ENCODE results near the gene FGD6. TPM values are rescaled to one million over a fixed set of nuclear protein-coding genes. Genes with fewer than 3 reads are reported as not detected.

The FGD6 gene
- total and polyA plus RNA-seq, 2 of the 4 experiments (the other 2 are of a cell fraction) = 2.6 to 9.5 TPM

- Histone ChIP-seq H2BK20ac (ENCODE audit: low read depth, low read length) (peak overlapping the region; percentile 73), H3K4me2 (ENCODE audit: low read depth, low read length) (peak overlapping the region; percentile 85), H4K20me1 (ENCODE audit: insufficient read depth, low read length) (no peaks in the 10 kb centered on the region), H3K4me3 (ENCODE audit: insufficient read depth, low read depth, low read length) (no peak overlapping the region), H3K36me3 (ENCODE audit: control insufficient read depth, insufficient read depth, low read length) (no peaks in the 10 kb centered on the region), H3K56ac (ENCODE audit: extremely low read depth, insufficient read depth, low read length) (peak overlapping the region; percentile 75), H3K27ac (ENCODE audit: insufficient read depth, low read length) (peak overlapping the region; percentile 98), H2AFZ (replicated peaks; ENCODE audit: low read length, poor library complexity) (peak overlapping the region; percentile 54), H3K9ac (ENCODE audit: low read depth, low read length) (peak overlapping the region; percentile 81), H2BK120ac (ENCODE audit: low read depth, low read length) (peak overlapping the region; percentile 96), H3K9me1 (ENCODE audit: insufficient read depth, low read length) (peaks cover 11% of the 10 kb centered on the region), H4K8ac (ENCODE audit: low read depth in 2 of 2, low read length in 2 of 2) (peak overlapping the region; percentile 13 to 95; a peak in 3 of 4 replicates), H3K4me1 (ENCODE audit: control insufficient read depth, insufficient read depth, low read length) (peaks cover 22% of the 10 kb centered on the region), H3K9me3 (ENCODE audit: control insufficient read depth, insufficient read depth, low read length) (no peaks in the 10 kb centered on the region), H3K14ac (replicated peaks; ENCODE audit: low read depth, low read length) (peak overlapping the region; percentile 88), H4K91ac (ENCODE audit: insufficient read depth, low read depth, low read length) (peak overlapping the region; percentile 78; the same call in 1 of the 2 replicates), H3K18ac (ENCODE audit: low read depth, low read length) (peak overlapping the region; percentile 95), H2AK5ac (ENCODE audit: low read depth, low read length) (no peak overlapping the region), H3K27me3 (ENCODE audit: control insufficient read depth, insufficient read depth, low read length) (no peaks in the 10 kb centered on the region), H3K4ac (ENCODE audit: low read depth, low read length) (peak overlapping the region; percentile 96), H3K79me1 (ENCODE audit: low read depth in 1 of 2, low read length in 2 of 2) (peaks cover 18 to 51% of the 10 kb centered on the region in 2 experiments), H2BK15ac (ENCODE audit: low read depth, low read length) (peak overlapping the region; percentile 97; the same call in 2 of the 3 replicates), H2AK9ac (replicated peaks; ENCODE audit: low read depth, low read length, poor library complexity) (no peak overlapping the region), H3K23ac (ENCODE audit: low read depth, low read length) (peak overlapping the region; percentile 52; the same call in 1 of the 2 replicates), H4K5ac (ENCODE audit: low read depth, low read length) (peak overlapping the region; percentile 94), H2BK5ac (ENCODE audit: low read depth, low read length, poor library complexity, severe bottlenecking) (peak overlapping the region; percentile 97)
- TF ChIP-seq CEBPB (IDR thresholded peaks at IDR 0.05; ENCODE audit: low read depth, low read length) (no peak), CHD1 (IDR thresholded peaks at IDR 0.05; ENCODE audit: low read depth, low read length) (no peak), RCOR1 (IDR thresholded peaks at IDR 0.05; ENCODE audit: insufficient replicate concordance, low read length) (peak; percentile 13), MAFK (IDR thresholded peaks at IDR 0.05; ENCODE audit: low read depth, low read length) (peak; percentile 19; the same call in 1 of the 2 replicates), POLR2A (IDR thresholded peaks at IDR 0.05; ENCODE audit: low read depth, low read length) (no peak), MXI1 (IDR thresholded peaks at IDR 0.05; ENCODE audit: borderline replicate concordance, low read depth, low read length) (no peak), MAZ (IDR thresholded peaks at IDR 0.05; ENCODE audit: borderline replicate concordance, low read depth, low read length) (no peak), BHLHE40 (IDR thresholded peaks at IDR 0.05; ENCODE audit: low read depth, low read length) (no peak), RFX5 (IDR thresholded peaks at IDR 0.05; ENCODE audit: low read depth, low read length) (no peak), SMC3 (IDR thresholded peaks at IDR 0.05; ENCODE audit: low read depth, low read length) (no peak), NFE2L2 (IDR thresholded peaks at IDR 0.05; ENCODE audit: low read depth, low read length) (peak; percentile 81), RAD21 (IDR thresholded peaks at IDR 0.05; ENCODE audit: low read length) (0 out of 2 replicates have a peak, but pooled peaks have one; percentile 7), FOS (IDR thresholded peaks at IDR 0.05; ENCODE audit: low read depth, low read length) (0 out of 2 replicates have a peak, but pooled peaks have one; percentile 17), CTCF (conservative IDR thresholded peaks at IDR 0.05; ENCODE audit: low read depth, low read length) (no peak)
- TF ChIP-seq, protein P1, sequence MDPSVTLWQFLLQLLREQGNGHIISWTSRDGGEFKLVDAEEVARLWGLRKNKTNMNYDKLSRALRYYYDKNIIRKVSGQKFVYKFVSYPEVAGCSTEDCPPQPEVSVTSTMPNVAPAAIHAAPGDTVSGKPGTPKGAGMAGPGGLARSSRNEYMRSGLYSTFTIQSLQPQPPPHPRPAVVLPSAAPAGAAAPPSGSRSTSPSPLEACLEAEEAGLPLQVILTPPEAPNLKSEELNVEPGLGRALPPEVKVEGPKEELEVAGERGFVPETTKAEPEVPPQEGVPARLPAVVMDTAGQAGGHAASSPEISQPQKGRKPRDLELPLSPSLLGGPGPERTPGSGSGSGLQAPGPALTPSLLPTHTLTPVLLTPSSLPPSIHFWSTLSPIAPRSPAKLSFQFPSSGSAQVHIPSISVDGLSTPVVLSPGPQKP (IDR thresholded peaks at IDR 0.05; ENCODE audit: borderline replicate concordance, low read depth, low read length) = no peak
- TF ChIP-seq, protein P2, sequence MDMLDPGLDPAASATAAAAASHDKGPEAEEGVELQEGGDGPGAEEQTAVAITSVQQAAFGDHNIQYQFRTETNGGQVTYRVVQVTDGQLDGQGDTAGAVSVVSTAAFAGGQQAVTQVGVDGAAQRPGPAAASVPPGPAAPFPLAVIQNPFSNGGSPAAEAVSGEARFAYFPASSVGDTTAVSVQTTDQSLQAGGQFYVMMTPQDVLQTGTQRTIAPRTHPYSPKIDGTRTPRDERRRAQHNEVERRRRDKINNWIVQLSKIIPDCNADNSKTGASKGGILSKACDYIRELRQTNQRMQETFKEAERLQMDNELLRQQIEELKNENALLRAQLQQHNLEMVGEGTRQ (IDR thresholded peaks at IDR 0.05; ENCODE audit: low read depth, low read length) = no peak
- ChIA-PET CTCF (interaction anchor here (0.6 to 1.5 kb wide), 3 partner anchors 12 to 1030 kb away, joined by 3 to 5 read pairs (median 5); partner anchors contain the start of gene VEZT), POLR2A (ENCODE audit: unreplicated experiment) (no interaction called here)
- WGBS, 2 experiments (ENCODE audit: extremely low coverage in 2 of 2, insufficient read length in 1 of 2) = no CpG with 5 or more reads among the region's 4 CpGs
- peak; percentile 83 for ATAC-seq (ENCODE audit: low read depth)
- peak; percentile 90 for DNase-seq
- no TSS peak for BruUV-seq (replicated peaks)
- intact Hi-C loops (cut with micrococcal nuclease) = no loop called here
- in situ Hi-C loops (cut with MboI; ENCODE audit: low sequenced_read_pairs) = no loop called here
- dilution Hi-C loops (cut with HindIII; ENCODE audit: low sequenced_read_pairs, unreplicated experiment) = no loop called here
These were observed 11.6 kb downstream of the FGD6 start for GRCh38 chr12:95205685-95206084.

Measured in IMR-90 (cell line).